TTC549 (cell line): Measurements from ENCODE around the gene RAB22A.

ENCODE experiments used
- FAIRE-seq: peaks from 2 replicates; lab custom pipeline; 2012; peaks lifted over from hg19 to GRCh38; lab: Jason Lieb, UNC

The RAB22A gene

DNA sequence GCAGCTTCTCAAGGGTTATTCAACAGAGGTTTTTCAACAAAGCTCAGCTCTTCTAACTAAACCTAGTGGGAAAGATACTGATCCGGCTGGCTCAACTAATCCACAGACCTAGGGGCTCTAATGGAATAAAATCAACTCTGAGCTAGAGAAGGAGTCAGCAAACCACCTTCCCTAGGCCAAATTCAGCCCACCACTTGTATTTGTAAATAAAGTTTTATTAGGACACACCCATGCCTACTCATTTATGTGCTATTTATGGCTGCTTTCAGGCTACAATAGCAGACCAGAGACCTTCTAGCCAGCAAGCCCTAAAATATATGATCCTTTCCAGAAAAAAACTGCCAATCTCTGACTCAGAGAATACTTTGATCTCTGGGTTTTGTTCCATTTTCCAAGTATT, 6.0 kb upstream of the RAB22A start:
- no peak for FAIRE-seq

DNA sequence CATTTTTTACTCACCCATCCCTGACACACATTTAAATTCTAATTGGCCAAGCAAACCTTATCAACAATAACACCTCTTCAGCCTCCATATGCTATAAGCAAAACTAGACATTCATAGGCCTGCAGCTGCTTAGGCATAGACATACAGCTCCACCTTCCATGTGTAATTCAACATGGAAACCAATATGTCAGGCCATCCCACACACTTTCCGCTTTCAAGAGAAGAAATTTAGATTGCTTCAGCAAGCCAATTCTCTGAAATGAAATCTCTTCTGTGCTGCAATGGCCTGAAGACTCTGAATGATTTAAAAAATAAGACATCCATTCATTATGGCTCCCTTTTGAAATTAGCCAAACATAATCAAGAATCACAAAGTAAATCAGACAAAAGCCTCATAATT, 4.5 kb upstream of the RAB22A start:
- no peak for FAIRE-seq

DNA sequence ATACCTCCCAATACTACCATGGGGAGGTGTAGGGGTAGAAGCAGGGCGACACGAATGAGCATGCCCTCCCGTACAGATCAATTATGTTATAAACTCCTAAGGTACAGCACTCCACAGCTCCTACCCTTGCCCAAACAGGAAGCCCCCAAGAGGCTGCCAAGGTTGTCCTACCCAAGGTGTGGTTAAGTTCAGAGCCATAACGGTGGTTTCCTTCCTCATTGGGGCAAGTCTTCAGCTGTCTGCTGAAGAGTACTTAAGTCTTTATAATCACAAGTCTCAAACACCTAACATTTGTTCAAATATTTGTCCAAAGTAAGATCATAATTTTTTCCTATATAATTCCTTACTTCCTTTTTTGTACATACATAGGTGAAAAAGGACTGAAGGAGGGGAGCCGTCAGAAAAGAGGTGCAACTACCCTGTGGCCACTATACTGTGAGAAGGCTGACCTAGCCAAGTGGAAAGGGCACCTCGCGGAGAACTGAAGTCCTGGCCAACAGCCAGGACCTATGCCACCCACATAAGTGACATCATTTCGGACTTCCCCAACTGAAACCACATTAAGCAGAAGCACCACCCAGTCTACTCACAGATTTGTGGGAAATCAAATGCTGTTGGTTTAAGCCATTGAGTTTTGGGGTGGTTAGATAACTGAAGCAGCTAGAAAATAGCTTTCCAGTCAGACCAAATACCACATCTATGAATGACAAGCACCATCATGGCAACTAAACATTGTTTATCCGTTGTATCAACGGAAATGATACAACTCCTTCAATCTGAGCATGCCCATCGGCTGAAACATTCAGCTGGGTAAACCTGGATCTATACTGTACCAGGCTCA, 2.9 kb upstream of the RAB22A start:
- no peak for FAIRE-seq

DNA sequence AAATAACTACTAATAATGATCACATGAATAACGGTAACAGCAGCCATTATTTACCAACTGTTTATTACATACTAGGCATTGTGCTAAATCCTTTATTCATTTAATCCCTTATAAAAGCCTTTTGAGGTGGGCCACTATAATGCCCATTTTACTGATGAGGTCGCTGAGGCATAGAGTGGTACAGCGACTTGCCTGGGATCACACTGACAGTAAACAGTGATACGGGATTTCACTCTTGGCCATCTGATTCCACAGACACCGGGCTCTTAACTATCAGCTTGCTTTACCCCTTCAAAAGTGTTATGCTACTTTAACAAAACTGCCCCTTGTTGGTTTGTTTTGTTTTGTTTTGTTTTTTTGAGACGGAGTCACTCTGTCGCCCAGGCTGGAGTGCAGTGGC, 2.2 kb upstream of the RAB22A start:
- FAIRE-seq = no peak

DNA sequence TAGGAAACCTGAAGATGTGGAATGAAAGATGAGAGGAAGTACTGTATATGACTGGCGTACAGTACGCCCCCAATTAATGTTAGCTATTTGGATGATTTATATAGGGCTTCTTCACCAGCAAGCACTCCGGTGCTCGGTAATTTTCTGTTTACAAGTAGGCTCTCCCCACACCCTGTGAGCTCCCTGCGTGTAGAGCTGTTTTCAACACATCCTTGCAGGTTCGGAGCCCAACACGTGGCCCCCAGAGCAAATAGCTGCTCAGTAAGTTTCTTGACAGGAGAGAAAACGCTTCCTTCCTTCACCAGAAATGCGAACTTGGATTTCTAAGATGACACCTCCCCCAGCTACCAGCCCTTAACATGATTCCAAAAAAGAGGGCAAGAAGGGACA, 1.2 kb upstream of the RAB22A start:
- FAIRE-seq = no peak

GRCh38 chr20:58308680-58309527, 611 bp upstream of the RAB22A start:
- no peak for FAIRE-seq

GRCh38 chr20:58310291-58310782, 822 bp downstream of the RAB22A start:
- FAIRE-seq = no peak

DNA sequence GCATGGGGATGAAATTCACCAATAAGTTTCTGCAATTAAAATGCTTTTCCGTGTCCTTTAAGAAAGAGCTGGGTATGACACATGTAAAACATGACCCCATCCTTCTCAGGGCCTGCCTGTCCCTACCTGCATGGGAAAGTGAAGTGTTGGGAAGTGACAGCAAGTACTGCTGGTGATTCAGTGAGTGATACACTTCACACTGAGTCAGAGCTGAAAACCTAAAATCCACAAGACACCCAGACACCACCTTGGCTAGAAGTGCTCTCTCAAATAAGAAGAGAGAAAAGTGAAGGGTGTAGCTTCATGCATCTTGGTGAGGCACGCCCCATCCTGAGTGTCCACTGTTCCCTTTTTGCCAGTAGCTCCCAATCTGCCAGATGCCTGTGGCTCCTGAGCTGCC, 3.3 kb downstream of the RAB22A start:
- no peak for FAIRE-seq

DNA sequence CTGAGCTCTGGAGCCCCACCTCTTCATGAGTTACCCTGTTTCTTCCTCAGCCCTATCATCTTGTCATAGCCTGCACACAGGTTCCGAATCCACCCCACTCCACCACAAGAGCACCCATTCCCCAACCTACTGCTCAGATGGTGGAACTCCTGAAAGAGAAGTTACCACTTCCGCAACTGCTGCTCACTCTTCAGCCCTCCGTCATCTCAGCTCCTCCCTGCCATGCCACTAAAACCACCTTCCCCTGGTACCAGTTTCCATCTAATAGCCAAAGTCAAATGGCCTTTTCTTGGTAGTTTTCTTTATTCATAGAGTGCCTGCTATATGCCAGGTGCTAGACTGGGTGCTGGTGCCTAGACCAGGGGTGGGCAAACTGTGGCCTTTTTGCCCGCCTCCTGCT, 3.9 kb downstream of the RAB22A start:
- FAIRE-seq = no peak

DNA sequence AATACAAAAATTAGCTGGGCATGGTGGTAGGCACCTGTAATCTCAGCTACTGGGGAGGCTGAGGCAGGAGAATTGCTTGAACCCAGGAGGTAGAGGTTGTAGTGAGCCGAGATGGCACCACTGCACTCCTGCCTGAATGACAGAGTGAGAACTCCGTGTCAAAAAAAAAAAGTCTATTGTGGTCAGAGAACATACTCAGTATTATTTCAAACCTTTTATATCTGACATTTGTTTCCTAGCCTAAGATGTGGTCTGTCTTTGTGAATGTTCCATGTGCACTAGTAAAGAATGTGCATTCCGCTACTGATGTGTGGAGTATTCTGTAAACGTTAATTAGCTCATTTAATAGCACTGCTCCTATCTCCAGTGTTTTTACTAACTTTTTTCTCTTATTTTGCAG, 11.7 kb downstream of the RAB22A start:
- FAIRE-seq = no peak

GRCh38 chr20:58322083-58322482, 12.6 kb downstream of the RAB22A start:
- no peak for FAIRE-seq

DNA sequence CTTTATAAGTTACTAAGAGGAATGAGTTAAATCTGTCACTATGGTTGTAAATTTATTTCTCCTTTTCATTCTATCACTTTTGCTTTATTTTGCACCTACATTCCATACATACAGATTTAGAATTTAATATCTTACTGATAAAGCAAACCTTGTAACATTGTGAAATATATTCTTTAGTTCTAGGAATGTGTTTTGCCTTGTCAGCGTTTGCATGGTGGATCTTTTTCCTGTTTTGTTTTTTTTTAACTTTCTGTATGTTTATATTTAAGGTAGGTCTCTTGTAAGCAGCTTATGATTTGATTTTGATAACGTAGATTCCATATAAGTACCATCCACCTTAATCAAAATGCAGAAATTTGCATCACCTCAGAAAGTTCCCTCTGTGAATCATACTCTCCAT, 16.4 kb downstream of the RAB22A start:
- no peak for FAIRE-seq

- FAIRE-seq = no peak
Measured at GRCh38 chr20:58327211-58327610, 17.7 kb downstream of the RAB22A start.

DNA sequence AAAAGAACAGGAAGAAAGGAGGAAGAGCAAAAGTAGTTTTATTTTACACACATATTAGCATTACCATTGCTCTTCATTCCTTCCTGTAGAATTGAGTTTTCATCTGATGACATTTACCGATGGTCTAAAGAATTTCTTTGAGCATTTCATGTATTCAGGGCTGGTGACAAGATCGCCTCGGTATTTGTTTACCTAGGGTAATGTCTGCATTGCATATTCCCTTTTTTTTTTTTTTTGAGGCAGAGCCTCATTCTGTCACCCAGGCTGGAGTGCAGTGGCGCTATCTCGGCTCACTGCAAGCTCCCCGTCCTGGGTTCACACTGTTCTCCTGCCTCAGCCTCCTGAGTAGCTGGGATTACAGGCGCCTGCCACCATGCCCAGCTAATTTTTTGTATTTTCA, 19.3 kb downstream of the RAB22A start:
- FAIRE-seq = no peak

DNA sequence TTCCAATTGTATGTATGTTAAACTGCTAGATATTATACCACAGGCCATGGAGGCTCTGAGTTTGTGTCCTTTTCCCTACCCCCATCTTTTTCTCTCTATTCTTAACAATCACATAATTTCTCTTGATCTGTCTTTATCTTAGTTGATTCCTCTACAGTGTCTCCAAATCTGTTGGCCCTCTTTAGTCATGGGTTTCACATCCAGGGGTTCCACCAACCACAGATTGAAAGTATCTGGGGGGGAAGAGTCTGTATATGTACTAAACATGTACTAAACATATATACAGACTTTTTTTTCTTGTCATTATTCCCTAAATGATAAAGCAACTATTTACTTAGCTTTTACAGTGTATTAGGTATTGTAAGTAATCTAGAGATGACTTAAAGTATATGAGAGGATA, 20.2 kb downstream of the RAB22A start:
- no peak for FAIRE-seq

DNA sequence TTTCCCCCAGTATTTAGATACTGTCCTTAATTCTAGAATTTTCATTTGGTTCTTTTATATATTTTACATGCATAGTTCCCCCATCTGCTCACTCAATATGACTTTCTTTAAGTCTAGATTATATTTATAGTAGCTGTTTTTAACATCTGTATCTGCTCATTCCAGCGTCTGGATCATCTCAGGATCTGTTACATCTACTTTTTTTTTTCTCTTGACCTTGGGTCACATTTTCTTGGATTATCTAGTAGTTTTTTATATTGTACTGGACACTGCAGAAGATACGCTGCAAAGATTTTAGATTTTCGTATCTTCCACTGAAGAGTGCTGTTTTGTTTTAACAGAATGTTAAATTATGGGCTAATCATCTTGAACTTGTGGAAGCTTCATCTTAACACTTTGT, 20.7 kb downstream of the RAB22A start:
- FAIRE-seq = no peak

- no peak for FAIRE-seq
Measured at GRCh38 chr20:58330687-58331086, 21.2 kb downstream of the RAB22A start.

- FAIRE-seq = no peak
Measured at GRCh38 chr20:58331961-58332551, 22.5 kb downstream of the RAB22A start.

DNA sequence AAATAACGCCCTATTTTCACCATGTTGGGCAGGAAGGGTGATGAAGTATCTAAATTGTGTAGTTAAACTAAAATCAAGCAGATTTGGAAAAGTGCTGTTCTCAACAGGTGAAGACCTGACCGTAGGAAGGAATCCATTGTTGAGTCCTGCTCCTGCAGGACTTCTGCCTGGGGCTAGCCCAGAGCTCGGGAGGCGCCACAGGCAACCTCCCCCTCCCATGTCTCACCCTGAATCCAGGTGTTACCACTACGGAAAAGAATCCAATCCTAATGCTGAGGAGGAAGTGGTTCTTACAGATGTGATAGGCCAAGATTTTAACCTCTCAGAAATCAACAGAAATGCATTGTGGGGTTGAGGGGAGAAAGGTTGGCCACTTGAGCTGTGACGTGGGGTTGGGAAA, 30.2 kb downstream of the RAB22A start:
- FAIRE-seq = no peak

GRCh38 chr20:58340151-58340550, 30.6 kb downstream of the RAB22A start:
- no peak for FAIRE-seq

DNA sequence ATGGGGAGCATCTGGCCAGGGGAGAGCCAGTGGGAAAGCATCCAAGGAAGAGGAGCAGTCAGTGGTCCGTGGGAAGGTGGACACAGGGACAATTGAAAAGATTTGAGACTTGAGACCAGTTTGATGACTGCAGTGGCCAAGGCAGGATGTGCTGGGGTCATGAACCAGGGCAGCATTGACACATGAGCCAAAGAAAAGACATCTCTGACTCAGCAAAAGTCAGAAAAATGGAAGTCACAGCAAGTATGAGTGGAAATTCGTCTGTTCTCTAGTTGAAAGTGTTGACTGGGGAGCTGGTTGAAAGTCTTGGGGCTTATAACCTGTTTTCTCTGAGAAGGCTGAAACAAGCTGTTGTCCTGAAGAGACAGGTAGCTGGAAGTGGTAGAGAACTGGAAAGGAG, 31.3 kb downstream of the RAB22A start:
- FAIRE-seq = no peak

- FAIRE-seq = no peak
Measured at GRCh38 chr20:58342104-58342945, 32.8 kb downstream of the RAB22A start.
